HG03558 (cell line): ENCODE measurements around the gene HNRNPAB.
"Not testable (repeated sequence)": the region's sequence is repeated elsewhere in the genome, so short reads cannot be mapped to it uniquely, and the experiment has no call there.

Experiments used
- ATAC-seq: cut with Tn5 transposase; IDR thresholded peaks from one replicate; pipeline ENCODE4 v1.9.1; 2021; ENCODE audit warnings: moderate number of reproducible peaks; ENCODE audit not compliant: unreplicated experiment; ENCODE audit errors: extremely low read depth

The HNRNPAB gene

GRCh38 chr5:178228609-178229008 lies 24.3 kb downstream of the HNRNPAB start:
- no peak for ATAC-seq

DNA sequence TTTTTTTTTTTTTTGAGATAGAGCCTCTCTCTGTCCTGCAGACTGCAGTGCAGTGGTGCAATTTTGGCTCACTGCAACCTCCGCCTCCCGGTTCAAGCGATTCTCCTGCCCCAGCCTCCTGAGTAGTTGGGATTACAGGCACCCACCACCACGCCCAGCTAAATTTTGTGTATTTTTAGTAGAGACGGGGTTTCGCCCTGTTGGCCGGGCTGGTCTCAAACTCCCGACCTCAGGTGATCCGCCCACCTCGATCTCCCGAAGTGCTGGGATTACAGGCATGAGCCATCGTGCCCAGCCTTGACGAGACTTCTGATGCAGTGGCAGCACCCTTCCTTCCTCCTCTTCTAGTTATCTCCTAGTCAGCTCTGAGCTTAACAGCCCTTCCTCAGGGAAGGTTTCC lies 24.8 kb downstream of the HNRNPAB start:
- not testable (repeated sequence) for ATAC-seq

GRCh38 chr5:178229861-178230260 lies 25.5 kb downstream of the HNRNPAB start:
- ATAC-seq: no peak

DNA sequence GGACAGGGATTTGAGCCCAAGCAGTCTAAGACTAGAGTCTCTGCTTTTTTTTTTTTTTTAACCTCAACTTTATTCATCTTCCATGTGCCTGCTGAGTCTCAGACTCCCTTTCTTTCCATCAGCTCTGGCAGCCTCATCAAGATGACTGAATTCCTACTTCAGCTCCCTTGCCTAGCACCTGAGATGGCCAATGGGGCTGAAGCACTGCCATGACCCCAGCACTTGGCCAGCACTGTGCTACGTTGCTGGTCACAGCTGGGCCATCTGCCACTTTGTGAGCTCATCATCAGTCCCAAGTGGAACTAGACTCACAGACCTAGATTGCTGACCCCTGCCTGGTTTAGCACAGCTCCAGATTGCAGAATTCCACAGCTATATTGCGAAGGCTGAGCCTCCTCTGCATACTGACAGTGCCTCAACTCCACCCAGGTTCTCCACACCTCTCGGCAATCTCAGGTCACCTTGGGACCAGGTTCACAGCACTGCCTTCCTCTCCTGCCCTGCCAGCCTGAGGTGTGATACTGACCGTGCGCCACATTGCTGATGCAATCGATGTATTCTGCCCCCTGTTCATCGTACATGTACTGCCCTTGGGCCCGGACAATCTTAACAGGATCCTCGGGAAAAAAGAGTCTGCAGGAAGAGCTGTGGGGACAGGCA lies 26.7 kb downstream of the HNRNPAB start:
- no peak for ATAC-seq

GRCh38 chr5:178231539-178232123 lies 27.3 kb downstream of the HNRNPAB start:
- ATAC-seq: no peak

- peak; percentile 57 for ATAC-seq
Measured at GRCh38 chr5:178232124-178232919, 28.0 kb downstream of the HNRNPAB start, which contains the start of gene PHYKPL. PHYKPL (minus strand) TSS chr5:178232802; CDS start chr5:178232550, 252 bp downstream.

DNA sequence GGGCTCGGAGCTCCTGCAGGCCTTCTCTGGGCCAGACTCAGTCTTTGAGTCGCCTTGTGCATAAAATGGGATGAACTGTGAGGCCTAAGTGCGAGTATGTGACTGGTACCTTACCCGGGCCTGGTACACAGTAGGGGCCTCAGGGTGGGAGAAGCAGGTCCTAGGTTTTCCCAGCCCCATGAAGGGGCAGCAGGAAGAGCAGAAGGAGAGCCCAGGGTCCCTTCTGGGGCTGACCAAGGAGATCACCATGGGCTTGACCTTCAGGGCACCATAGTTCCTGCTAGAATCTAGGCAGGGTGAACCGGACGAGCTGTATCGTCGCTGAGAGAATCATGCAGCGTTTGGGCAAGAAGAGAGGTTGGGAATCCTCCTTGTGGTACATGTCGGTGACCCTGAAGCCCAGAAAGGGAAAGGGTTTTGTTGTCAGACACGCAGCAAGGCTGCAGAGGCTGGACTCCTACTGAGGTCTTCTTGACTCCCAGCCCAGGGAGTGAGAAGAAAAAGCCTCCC lies 28.6 kb downstream of the HNRNPAB start:
- no peak for ATAC-seq

GRCh38 chr5:178234121-178234749 lies 29.9 kb downstream of the HNRNPAB start:
- no peak for ATAC-seq

- ATAC-seq: no peak
Measured at GRCh38 chr5:178234750-178235587, 30.6 kb downstream of the HNRNPAB start.

- ATAC-seq: no peak
Measured at GRCh38 chr5:178235588-178235974, 31.2 kb downstream of the HNRNPAB start.

- no peak for ATAC-seq
Measured at GRCh38 chr5:178236126-178236525, 31.8 kb downstream of the HNRNPAB start.

DNA sequence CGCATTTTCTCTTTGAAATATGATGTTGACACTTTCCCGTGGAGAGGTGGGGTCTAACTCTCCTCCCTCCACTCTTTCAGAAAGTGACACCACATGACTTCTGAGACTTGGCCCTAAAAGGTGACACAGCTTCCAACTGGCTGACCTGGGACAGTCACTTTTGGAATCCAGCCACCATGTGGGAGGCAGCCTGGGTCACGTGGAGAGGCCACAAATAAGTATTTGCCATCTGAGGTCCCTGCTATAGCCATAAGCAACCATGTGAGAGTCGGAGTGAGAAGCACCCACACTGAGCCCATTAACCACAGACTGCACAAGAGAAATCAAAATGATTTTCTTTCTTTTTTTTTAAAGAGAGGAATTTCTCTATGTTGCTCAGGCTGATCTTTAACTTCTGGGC lies 32.3 kb downstream of the HNRNPAB start:
- ATAC-seq: no peak

DNA sequence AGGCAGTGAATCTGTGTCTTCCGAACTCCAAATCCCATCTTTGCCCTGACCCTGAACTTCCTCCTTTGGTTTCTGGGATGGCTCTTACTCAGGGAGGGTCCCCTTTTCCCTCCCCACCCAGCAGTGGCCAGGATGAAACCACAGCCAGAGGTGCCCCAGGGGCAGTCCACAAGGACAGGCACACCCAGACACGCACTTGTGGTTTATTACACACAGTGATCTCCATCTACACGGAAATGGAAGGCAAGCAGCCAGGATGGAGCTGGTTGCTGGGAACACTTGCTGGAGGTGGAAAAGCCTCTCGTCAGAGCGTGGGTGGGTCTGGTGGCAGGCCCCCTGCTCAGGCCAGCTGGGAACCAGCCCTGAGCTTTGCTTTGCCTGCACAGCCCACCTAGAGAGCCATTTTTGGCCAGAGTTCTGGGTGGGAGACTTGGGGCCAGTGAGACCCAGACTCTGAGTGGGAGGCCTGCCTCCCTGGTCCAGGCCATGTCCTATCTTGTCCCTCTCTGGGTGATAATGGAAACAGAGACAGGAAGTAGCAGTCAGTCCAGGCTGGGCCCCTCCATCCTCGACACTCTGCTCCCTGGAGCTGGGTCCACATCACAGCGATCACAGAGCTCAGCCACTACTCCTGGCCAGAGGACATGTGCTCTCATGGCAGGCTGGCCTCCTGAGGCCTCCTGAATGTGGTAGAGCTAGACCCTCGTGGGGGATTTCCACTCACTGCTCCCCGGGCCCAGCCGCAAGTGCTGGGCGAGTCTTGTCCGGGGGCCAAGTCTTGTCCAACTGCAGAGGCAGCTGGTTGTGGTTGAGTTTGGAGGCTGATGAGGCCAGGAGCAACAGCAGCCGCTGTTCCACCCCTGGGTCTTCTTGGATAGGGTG lies 33.3 kb downstream of the HNRNPAB start:
- no peak for ATAC-seq

- ATAC-seq: no peak
Measured at GRCh38 chr5:178238313-178238635, 33.9 kb downstream of the HNRNPAB start.

DNA sequence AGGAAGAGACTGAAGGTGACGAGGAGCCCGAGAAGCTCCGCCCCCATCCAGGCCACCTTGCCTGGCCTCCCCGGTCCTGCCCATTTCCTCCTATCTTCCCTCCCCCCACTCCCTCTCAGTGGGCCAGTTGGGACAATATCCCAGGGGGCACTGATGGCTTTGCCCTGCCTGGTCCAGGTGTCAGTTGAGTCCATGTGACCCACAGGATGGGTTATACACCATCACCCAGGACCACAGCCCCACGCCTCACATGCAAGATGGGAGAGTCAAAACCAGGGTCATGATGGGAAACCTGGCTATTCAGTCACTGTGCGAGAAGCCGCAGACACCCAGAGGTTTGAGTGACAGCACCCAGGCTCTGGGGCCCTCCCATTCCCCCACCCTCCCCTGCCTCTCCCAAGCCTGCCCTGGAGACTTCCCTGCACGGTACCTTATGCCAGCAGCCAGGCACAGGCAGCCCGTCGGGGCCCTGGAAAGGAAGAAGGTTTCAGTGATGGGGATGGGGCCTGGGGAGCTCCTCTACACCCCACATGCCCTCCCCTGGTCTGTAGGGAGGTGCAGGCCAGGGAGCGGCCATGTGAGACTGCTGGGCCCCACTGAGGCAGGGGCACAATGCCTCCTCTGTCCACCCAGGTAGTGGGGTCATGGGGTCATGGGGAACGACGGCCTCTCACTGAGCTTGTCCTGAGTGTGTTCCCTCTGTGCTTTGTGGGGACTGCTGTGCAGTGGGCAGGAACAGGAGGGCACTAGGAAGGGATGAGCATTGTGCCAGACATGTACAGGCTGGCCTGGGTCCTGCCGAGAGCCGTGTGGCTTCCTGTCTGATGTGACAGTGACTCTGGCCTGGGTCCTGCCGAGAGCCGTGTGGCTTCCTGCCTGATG lies 34.6 kb downstream of the HNRNPAB start:
- ATAC-seq: no peak

- not testable (repeated sequence) for ATAC-seq
Measured at GRCh38 chr5:178239626-178240301, 35.4 kb downstream of the HNRNPAB start.

GRCh38 chr5:178240341-178240741 lies 36.0 kb downstream of the HNRNPAB start:
- no peak for ATAC-seq
